Activated CD8-positive, alpha-beta memory T cell treated with anti-CD3 and anti-CD28 coated beads, Interleukin-2, amount 50 U/mL, for 1 hour (primary cell): ENCODE data around the gene TOB1.
"Not testable (repeated sequence)": the region's sequence is repeated elsewhere in the genome, so short reads cannot be mapped to it uniquely, and the experiment has no call there.

Source experiments
- DNase-seq: peaks from one replicate; pipeline ENCODE4 v3.0.0-alpha.2; 2020; ENCODE audit errors: extremely low read depth

Gene TOB1

DNA sequence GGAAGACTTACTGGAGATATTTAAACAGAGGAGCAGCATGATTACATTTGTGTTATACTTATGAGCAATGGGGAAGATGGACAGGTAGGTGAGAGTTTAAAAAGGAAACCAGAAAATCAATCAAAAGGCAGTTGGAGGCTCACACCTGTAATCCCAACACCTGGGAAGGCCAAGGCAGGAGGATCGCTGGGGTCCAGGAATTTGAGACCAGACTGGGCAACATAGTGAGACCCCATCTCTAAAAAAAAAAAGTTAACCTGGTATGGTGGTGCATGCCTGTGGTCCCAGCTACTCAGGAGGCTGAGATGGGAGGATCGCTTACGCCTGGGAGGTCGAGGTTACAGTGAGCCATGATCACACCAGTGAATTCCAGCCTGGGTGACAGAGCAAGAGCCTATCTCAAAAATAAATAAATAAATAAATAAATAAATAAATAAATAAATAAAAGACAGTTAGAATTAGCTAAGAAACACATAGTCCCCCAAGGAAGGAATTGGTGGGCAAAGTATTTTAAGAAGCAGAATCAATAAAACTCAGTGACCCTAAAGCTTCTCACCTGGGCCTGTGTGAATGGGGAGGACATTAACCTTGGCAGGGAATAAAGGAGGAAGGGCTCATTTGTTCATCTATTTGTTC, 32.3 kb upstream of the TOB1 start:
- no peak for DNase-seq

GRCh38 chr17:50894513-50894912, 28.4 kb upstream of the TOB1 start:
- DNase-seq = not testable (repeated sequence)

DNA sequence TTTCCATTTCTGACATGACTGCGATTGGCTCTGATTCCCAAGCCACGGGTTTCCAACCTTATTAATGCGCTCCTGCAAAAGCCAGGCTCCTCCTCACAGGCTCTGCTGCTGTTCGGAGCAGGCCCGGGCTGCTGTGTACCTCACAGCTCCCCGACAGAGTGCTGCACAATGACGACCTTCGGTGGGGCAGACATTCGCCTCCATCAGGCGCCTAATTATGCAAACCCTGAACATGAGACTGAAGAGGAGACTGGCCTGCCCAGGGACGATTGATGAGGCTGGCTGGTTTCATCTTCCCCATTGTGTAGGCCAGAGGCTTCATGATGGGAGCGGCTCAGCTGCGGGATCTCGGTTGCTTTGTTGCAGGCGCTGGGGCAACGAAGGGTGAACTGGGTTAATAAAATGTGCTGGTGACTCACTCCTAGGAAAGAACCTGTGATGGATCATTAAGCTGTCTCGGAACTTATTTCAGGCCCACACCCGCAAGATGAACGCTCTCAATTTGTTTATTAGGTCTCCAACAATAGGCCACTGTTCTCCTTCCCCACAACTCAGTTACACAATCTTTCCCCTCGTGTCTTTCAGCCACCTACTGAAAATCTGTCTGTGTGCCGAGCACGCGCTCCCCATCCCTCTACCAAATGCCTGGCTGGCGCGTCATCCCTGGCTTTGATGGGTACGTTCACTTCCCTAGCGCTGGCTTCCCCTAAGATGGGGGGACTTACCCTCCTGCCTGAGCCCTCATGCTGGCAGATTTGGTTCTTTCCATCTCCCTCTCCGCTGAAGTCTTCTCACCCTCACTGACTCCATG, 27.2 kb upstream of the TOB1 start:
- no peak for DNase-seq

DNA sequence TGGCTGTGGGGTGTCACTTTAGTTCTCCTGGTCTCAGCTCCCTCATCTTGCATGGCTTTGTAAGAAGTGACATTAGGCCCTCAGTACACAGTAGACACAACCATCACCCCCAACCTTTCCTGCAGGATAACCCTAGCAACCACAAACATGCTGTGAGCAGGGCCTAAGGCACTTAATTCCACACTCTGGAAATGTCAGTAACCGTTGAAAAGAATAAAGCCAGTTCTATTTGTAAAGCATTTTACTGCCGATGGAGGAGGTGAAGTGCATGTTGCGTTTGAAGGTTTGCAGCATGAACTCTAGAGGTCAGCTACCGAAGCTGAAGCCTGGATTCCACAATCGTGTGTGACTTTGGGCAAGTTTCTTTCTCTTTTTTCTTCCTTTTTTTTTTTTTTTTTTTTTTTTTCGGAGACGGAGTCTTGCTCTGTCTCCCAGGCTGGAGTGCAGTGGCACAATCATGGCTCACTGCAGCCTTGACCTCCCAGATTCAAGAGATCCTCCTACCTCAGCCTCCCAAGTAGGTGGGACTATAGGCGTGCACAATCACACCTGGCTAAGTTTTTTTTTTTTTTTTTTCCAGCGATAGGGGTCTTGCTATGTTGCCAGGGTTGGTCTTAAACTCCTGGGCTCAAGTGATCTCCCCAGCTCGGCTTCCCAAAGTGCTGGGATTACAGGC, 26.1 kb upstream of the TOB1 start:
- no peak for DNase-seq

GRCh38 chr17:50891577-50891989, 25.4 kb upstream of the TOB1 start:
- no peak for DNase-seq

GRCh38 chr17:50890675-50891516, 24.7 kb upstream of the TOB1 start:
- no peak for DNase-seq

DNA sequence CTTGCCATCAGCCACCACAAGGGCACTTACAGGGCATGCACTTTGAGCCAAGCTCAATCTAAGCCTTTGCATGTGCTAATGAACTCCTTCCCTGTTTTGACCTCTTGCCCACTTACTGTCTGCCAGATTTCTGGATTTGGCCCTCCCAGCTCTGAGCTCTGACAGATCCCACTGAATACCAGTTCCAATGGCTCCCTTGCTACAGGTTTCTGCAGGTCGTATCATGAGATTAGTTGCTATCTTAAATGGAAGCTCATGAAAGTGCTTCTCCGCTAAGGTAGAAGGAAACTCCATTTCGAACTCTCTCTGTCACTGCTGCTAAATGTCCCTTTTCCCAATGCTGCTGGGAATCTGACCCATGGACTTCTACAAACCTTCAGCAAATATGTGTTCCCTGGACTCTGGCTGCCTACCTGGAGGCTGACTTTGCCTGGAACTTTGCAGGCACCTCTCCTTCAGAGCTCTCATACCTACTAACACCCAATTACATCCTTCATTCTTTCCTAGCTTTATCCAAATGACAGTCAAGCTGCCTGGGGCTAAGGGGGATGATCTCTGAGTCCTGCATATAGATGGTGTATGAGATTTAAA, 23.5 kb upstream of the TOB1 start:
- no peak for DNase-seq

DNA sequence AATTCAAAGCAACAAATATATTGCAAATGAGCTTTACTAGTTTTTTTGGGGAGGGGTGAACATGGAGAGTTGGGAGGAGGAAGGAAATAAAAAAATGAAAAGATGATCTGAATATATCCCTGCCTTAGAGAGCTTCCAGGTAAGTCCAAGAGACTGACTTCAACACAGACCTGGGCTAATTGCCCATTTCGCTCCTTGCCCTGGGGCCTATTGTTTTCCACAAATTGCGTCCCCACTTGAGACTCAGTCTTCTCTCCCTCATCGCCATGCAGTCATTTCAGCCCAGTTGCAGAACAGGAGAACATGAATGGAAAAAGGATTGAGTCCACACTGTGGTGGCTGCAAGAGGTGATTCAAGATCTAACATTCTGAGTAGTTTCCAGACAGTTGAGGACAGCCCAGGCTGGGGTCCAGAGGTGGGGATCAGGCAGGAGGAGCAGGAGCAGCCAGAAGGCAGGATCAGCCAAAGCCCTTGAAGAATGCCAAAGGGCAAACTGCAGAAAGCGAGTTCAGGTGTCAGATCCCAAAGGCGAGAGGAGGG, 21.6 kb upstream of the TOB1 start:
- DNase-seq = no peak

- DNase-seq = no peak
These were observed 18.5 kb upstream of the TOB1 start for GRCh38 chr17:50884439-50885311.

- DNase-seq = no peak
These were observed 17.8 kb upstream of the TOB1 start for GRCh38 chr17:50883850-50884438.

DNA sequence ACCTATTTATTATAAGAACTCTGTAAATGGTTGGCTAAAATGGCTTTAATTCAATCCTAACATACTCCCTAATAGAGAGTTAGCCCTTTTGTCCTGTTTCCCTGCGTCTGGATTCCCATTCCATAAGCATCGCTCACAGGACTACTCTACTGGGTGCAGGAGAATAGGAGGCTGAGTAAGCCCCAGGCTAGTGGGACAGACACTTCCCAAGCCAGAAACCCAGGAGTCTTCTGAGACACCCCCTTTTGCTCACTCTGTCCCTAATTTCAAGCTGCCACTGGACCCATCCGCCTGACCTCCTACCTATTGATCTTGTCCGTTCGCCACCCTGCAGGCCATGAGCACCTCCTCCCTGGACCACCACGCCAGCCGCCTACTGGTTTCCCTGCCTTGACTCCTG, 16.7 kb upstream of the TOB1 start:
- DNase-seq = no peak

GRCh38 chr17:50881182-50881581, 15.0 kb upstream of the TOB1 start:
- DNase-seq = no peak

DNA sequence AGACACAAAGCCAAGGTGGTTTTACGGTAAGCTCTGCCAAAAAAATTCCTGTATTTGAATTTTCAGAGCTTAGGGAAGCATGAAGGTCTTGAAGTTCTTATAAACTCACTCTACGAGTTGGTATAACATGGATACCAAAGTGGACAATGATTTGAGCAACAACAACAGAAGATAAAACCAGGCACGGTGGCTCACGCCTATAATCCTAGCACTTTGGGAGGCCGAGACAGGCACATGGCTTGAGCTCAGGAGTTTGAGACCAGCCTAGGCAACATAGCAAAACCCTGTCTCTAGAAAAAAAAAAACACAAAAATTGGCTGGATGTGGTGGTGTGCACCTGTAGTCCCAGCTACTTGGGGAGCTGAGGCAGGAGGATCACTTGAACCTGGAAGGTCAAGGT, 12.9 kb upstream of the TOB1 start:
- no peak for DNase-seq

- DNase-seq = no peak
These were observed 11.7 kb upstream of the TOB1 start for GRCh38 chr17:50877838-50878237.

DNA sequence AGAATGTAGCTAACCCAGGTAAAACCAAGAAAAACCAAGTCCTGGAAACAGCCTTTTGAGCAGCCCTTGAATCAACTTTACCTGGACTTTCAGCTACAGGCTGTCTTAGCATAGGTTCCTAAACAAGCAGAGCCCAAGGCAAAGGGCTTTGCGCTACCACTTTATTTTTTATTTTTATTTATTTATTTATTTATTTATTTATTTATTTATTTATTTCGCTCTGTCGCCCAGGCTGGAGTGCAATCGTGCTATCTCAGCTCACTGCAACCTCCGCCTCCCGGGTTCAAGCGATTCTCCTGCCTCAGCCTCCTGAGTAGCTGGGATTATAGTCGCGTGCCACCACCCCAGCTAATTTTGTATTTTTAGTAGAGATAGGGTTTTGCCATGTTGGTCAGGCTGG, 10.9 kb upstream of the TOB1 start:
- DNase-seq = not testable (repeated sequence)

DNA sequence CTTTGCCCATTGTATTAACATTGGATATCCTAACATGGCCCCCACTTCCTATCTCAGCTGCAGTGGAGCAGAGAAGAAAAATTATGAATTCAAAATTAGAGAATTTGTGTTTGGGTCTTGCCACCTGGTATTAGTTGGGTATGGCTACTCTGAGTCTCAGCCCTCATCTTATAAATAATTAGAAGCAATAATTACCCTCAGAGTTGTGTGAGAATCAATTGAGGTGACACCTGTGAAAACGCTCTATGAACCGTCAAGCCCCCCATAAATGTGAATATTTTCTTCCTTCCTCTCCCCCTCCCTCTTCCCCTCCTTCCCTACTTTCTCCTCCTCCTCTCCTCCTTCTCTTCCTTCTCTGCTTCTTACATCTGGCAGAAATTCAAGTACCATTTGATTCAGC, 8.9 kb upstream of the TOB1 start:
- DNase-seq = no peak

- no peak for DNase-seq
These were observed 6.7 kb upstream of the TOB1 start for GRCh38 chr17:50872710-50873424.

GRCh38 chr17:50871898-50872297, 5.7 kb upstream of the TOB1 start:
- no peak for DNase-seq

DNA sequence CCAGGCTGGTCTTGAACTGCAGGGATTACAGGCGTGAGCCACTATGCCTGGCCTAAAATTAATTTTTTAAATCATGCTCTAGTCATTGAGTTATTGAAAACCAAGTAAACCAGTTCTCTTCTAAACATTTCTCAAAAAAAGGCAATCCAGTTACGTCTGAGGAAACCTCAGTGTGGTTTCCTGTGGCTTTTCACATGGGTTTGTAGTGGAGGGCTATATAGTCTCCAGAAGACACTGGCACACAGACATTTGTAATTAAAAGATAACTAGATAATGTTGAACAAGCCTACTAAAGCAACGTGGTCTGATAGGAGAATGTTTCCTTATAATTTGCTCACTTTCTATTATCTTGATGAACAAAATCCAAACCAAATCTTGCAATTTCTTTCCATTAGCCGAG, 5.2 kb upstream of the TOB1 start:
- no peak for DNase-seq
